HepG2 (cell line): Measurements from ENCODE around the gene ANKS3. TPM values are rescaled to one million over a fixed set of nuclear protein-coding genes. Genes with fewer than 3 reads are reported as not detected.

Experiments
- ATAC-seq: fragments of 200-7000 bp; cut with Tn5 transposase; 3 replicates; pipeline ENCODE4 v1.9.1; 2020; ENCODE audit warnings: mild to moderate bottlenecking, moderate library complexity
- BruUV-seq: library from RNA; stranded (reverse); fragments of 400-500 nt; replicated peaks from 2 replicates; lab custom pipeline; 2021; lab: Mats Ljungman, UMichigan
- CTCF ChIA-PET: fragments of 300-600 bp; formaldehyde crosslinking; extraction: SDS; loops from one replicate; lab custom pipeline; 2021; ENCODE audit warnings: low total read pairs, inconsistent platforms, low intra/inter-chr PET ratio; lab: Yijun Ruan, JAX
- POLR2A ChIA-PET: fragments of 350-600 bp; sonication (Branson Sonifier 250); formaldehyde crosslinking; loops from one replicate; lab custom pipeline; 2020; ENCODE audit warnings: antibody characterized with exemption, inconsistent platforms; lab: Yijun Ruan, JAX
- DNase-seq: peaks from one replicate; pipeline ENCODE4 v3.0.0-alpha.2; 2015; ENCODE audit warnings: low spot score
- FAIRE-seq: peaks from 3 replicates; lab custom pipeline; 2011; peaks lifted over from hg19 to GRCh38; lab: Jason Lieb, UNC
- H2AFZ ChIP-seq: one replicate; pipeline ENCODE4 v1.6.1; 2011; ENCODE audit warnings: low read length, inconsistent platforms
- H3K27ac ChIP-seq: fragments of 300-600 bp; 3 replicates; pipeline ENCODE4 v1.8.0; 2011; ENCODE audit warnings: mixed run types, mild to moderate bottlenecking, mixed read lengths, low read length, inconsistent platforms; ENCODE audit not compliant: insufficient read depth; ENCODE audit errors: extremely low read length
- H3K27me3 ChIP-seq, 2 experiments: fragments of 200-600 bp in 1 of 2; 2 replicates in 1 of 2; 3 replicates in 1 of 2; pipeline versions ENCODE4 v1.6.0 to v1.8.0; 2011; ENCODE audit warnings: low read length in 2 of 2, mild to moderate bottlenecking in 2 of 2, moderate library complexity in 2 of 2, inconsistent platforms in 1 of 2; ENCODE audit not compliant: insufficient read depth in 2 of 2, control insufficient read depth in 1 of 2
- H3K36me3 ChIP-seq, 2 experiments: fragments of 200-600 bp in 1 of 2; replicated peaks in 1 of 2; 2 replicates in 1 of 2; 3 replicates in 1 of 2; pipeline versions ENCODE4 v1.5.1 to v1.8.0; 2011; ENCODE audit warnings: low read length in 2 of 2, inconsistent platforms in 1 of 2; ENCODE audit not compliant: insufficient read depth in 2 of 2, control insufficient read depth in 1 of 2
- H3K4me1 ChIP-seq: 2 replicates; pipeline ENCODE4 v1.5.1; 2012; ENCODE audit warnings: low read length, inconsistent platforms; ENCODE audit not compliant: insufficient read depth
- H3K4me2 ChIP-seq: 2 replicates; pipeline ENCODE4 v1.6.0; 2011; ENCODE audit warnings: low read depth, low read length, inconsistent platforms
- H3K4me3 ChIP-seq, 3 experiments: fragments of 200-600 bp in 1 of 3; sonication (generic), shearing (Covaris generic) in 1 of 3; replicated peaks in 1 of 3; 2 replicates each; pipeline ENCODE4 v1.5.1; 2011 to 2016; ENCODE audit warnings: low read length in 3 of 3, inconsistent platforms in 2 of 3, low read depth in 2 of 3, mild to moderate bottlenecking in 2 of 3, control low read depth in 1 of 3, mixed read lengths in 1 of 3; ENCODE audit not compliant: insufficient read depth in 1 of 3
- H3K79me2 ChIP-seq: one replicate; pipeline ENCODE4 v1.6.1; 2011; ENCODE audit warnings: low read length, inconsistent platforms; ENCODE audit not compliant: insufficient read depth
- H3K9ac ChIP-seq: 2 replicates; pipeline ENCODE4 v1.6.0; 2011; ENCODE audit warnings: mild to moderate bottlenecking, low read depth, low read length, inconsistent platforms; ENCODE audit not compliant: insufficient read depth
- H3K9me3 ChIP-seq: 2 replicates; pipeline ENCODE4 v1.5.1; 2012; ENCODE audit warnings: mild to moderate bottlenecking, low read length
- H4K20me1 ChIP-seq: 2 replicates; pipeline ENCODE4 v1.6.0; 2011; ENCODE audit warnings: inconsistent platforms, mild to moderate bottlenecking, low read length, moderate library complexity; ENCODE audit not compliant: insufficient read depth
- GPBP1L1 ChIP-seq: sonication (generic); formaldehyde crosslinking; IDR thresholded peaks from 2 replicates; pipeline ENCODE4 v1.5.0; 2020; ENCODE audit warnings: mild to moderate bottlenecking, missing genetic modification reagents
- ISX ChIP-seq: sonication (generic); formaldehyde crosslinking; conservative IDR thresholded peaks from 2 replicates; pipeline ENCODE4 v1.5.0; 2020; ENCODE audit warnings: missing genetic modification reagents
- PATZ1 ChIP-seq: sonication (generic); formaldehyde crosslinking; IDR thresholded peaks from 2 replicates; pipeline ENCODE4 v1.4.0; 2020; ENCODE audit warnings: missing genetic modification reagents
- PHF8 ChIP-seq: sonication (generic); formaldehyde crosslinking; IDR thresholded peaks from 2 replicates; pipeline ENCODE4 v1.5.0; 2020; ENCODE audit warnings: missing genetic modification reagents
- RAD51 ChIP-seq: fragments of 450-650 bp; IDR thresholded peaks from 2 replicates; pipeline ENCODE4 v1.6.1; 2016; ENCODE audit warnings: borderline replicate concordance
- SMAD3 ChIP-seq: sonication (generic); formaldehyde crosslinking; IDR thresholded peaks from 2 replicates; pipeline ENCODE4 v1.4.0; 2020; ENCODE audit warnings: missing genetic modification reagents
- SOX5 ChIP-seq: IDR thresholded peaks from 2 replicates; pipeline ENCODE4 v1.6.1; 2016; ENCODE audit warnings: borderline replicate concordance
- ZMYM3 ChIP-seq: sonication (generic); formaldehyde crosslinking; IDR thresholded peaks from 2 replicates; pipeline ENCODE4 v1.5.1; 2020; ENCODE audit warnings: mild to moderate bottlenecking, missing genetic modification reagents
- ZNF550 ChIP-seq: sonication (generic); formaldehyde crosslinking; IDR thresholded peaks from 2 replicates; pipeline ENCODE4 v1.4.0; 2020; ENCODE audit warnings: mild to moderate bottlenecking, missing genetic modification reagents, borderline replicate concordance
- ZNF670 ChIP-seq: sonication (generic); formaldehyde crosslinking; IDR thresholded peaks from 2 replicates; pipeline ENCODE4 v1.8.0; 2022; ENCODE audit warnings: mild to moderate bottlenecking, missing genetic modification reagents, borderline replicate concordance
- ZNF850 ChIP-seq: sonication (generic); formaldehyde crosslinking; conservative IDR thresholded peaks from 2 replicates; pipeline ENCODE4 v1.9.0; 2021; ENCODE audit warnings: mild to moderate bottlenecking, missing genetic modification reagents
- WGBS: methylation state at CpG from one replicate; pipeline ENCODE4 v1.1.6; 2017; ENCODE audit warnings: low lambda C conversion rate; 5-methylcytosine and 5-hydroxymethylcytosine counted together
- in situ Hi-C: cut with HindIII; loops from 2 replicates; pipeline ENCODE4 v1.10.0; 2017; ENCODE audit warnings: low pct_unique_long_range_greater_than_20kb; ENCODE audit not compliant: extremely low pct_ligation_motif_present
- intact Hi-C: fragments of 100-400 bp; cut with micrococcal nuclease; formaldehyde crosslinking; loops from one replicate; pipeline ENCODE4 v1.10.0; 2022; ENCODE audit not compliant: unreplicated experiment
- polyA plus RNA-seq, 8 experiments: library from polyadenylated mRNA; depleted of rRNA in 3 of 8; stranded (reverse) in 7 of 8; unstranded in 1 of 8; fragments of >200 nt; fragmentation: Illumina TruSeq in 4 of 8; extraction: Trizol in 4 of 8; gene quantifications; 2 replicates each; pipeline versions ENCODE4 v1.2.1 to v1.2.3, GENCODE V29; 2011 to 2016; ENCODE audit warnings: low read depth in 4 of 8, missing spikeins in 1 of 8, mixed read lengths in 1 of 8; ENCODE audit not compliant: insufficient read depth in 1 of 8
- total RNA-seq, 5 experiments: library from RNA; depleted of rRNA; stranded (reverse); fragments of >200 nt; fragmentation: Illumina TruSeq; extraction: Trizol; gene quantifications; 2 replicates each; pipeline ENCODE4 v1.2.3, GENCODE V29; 2016; ENCODE audit warnings: low read depth in 1 of 5

ANKS3 gene
- total and polyA plus RNA-seq, 2 of the 13 experiments (the other 11 are each of a cell fraction or from before 2014, with no cell fraction given): 11.4 to 15.9 TPM

- CTCF ChIA-PET: no interaction called here
- no peak for TF ChIP-seq ISX (CRISPR knock-in tag)
- peak; percentile 66; the same call in 1 of the 2 replicates for TF ChIP-seq ZMYM3 (CRISPR knock-in tag)
- TF ChIP-seq PHF8 (CRISPR knock-in tag): no peak
- H3K36me3 ChIP-seq: peaks cover 29 to 69% of the 10 kb centered on the region in 2 experiments
These were observed 21.6 kb upstream of the ANKS3 start for GRCh38 chr16:4755687-4756086.

GRCh38 chr16:4754865-4755264, 20.8 kb upstream of the ANKS3 start:
- no peak overlapping the region for H3K4me2 ChIP-seq
- TF ChIP-seq SOX5 (no peak), RAD51 (no peak), PATZ1 (CRISPR knock-in tag) (no peak), SMAD3 (no peak), ZNF550 (no peak), GPBP1L1 (CRISPR knock-in tag) (no peak), ZNF670 (CRISPR knock-in tag) (no peak), ZNF850 (CRISPR knock-in tag) (no peak)
- TF ChIP-seq, all 625 proteins: peak for 0
- H3K9ac ChIP-seq: no peak overlapping the region
- H3K4me1 ChIP-seq: no peaks in the 10 kb centered on the region
- DNase-seq: no peak
- peaks cover 3% of the 10 kb centered on the region for H3K79me2 ChIP-seq
- no peak for FAIRE-seq
- ChIA-PET POLR2A (no interaction called here), CTCF (no interaction called here)
- in situ Hi-C loops: no loop called here
- no peaks in the 10 kb centered on the region; the same call in 1 of the 2 replicates for H3K9me3 ChIP-seq
- 100% methylated on average over 4 of the region's 4 CpGs for WGBS
- ATAC-seq: no peak
- intact Hi-C loops: no loop called here
- no peak overlapping the region for H2AFZ ChIP-seq
- no TSS peak for BruUV-seq
- H3K27me3 ChIP-seq: no peaks in the 10 kb centered on the region
- H3K4me3 ChIP-seq: no peak overlapping the region
- no peak overlapping the region for H3K27ac ChIP-seq
- H3K36me3 ChIP-seq: peaks cover 22 to 61% of the 10 kb centered on the region in 2 experiments
- H4K20me1 ChIP-seq: no peaks in the 10 kb centered on the region

More at GRCh38 chr16:4755687-4756086, 21.6 kb upstream of the ANKS3 start:
- ATAC-seq: no peak
- H4K20me1 ChIP-seq: no peaks in the 10 kb centered on the region
- no peak overlapping the region for H3K27ac ChIP-seq
- intact Hi-C loops (no loop called here), in situ Hi-C loops (no loop called here)
- H3K27me3 ChIP-seq: no peaks in the 10 kb centered on the region
- no peak overlapping the region for H3K4me3 ChIP-seq
- WGBS: 94% methylated on average over 6 of the region's 6 CpGs
- POLR2A ChIA-PET: no interaction called here
- H3K79me2 ChIP-seq: peaks cover 3% of the 10 kb centered on the region
- DNase-seq: no peak
- H3K9me3 ChIP-seq: no peaks in the 10 kb centered on the region; the same call in 1 of the 2 replicates
- H2AFZ ChIP-seq: no peak overlapping the region
- no peak for FAIRE-seq
- no peak overlapping the region for H3K4me2 ChIP-seq
- H3K4me1 ChIP-seq: no peaks in the 10 kb centered on the region
- BruUV-seq: no TSS peak
- no peak overlapping the region for H3K9ac ChIP-seq
